HepG2 (cell line): ENCODE data around the gene RPS5. TPM values are rescaled to one million over a fixed set of nuclear protein-coding genes. Genes with fewer than 3 reads are reported as not detected.

ENCODE experiments used
- BCL3 ChIP-seq: sonication (generic); formaldehyde crosslinking; IDR thresholded peaks from 2 replicates; pipeline ENCODE4 v1.5.1; 2020; ENCODE audit warnings: mild to moderate bottlenecking, missing genetic modification reagents, moderate library complexity
- DDIT3 ChIP-seq: sonication (generic); formaldehyde crosslinking; IDR thresholded peaks from 2 replicates; pipeline ENCODE4 v1.4.0; 2020; ENCODE audit warnings: mild to moderate bottlenecking, missing genetic modification reagents
- GPBP1L1 ChIP-seq: sonication (generic); formaldehyde crosslinking; IDR thresholded peaks from 2 replicates; pipeline ENCODE4 v1.5.0; 2020; ENCODE audit warnings: mild to moderate bottlenecking, missing genetic modification reagents
- HMG20A ChIP-seq: IDR thresholded peaks from 2 replicates; pipeline ENCODE4 v1.6.1; 2016; ENCODE audit warnings: borderline replicate concordance
- HOXA3 ChIP-seq: sonication (generic); formaldehyde crosslinking; IDR thresholded peaks from 2 replicates; pipeline ENCODE4 v1.5.0; 2020; ENCODE audit warnings: missing genetic modification reagents
- HOXD1 ChIP-seq: sonication (generic); formaldehyde crosslinking; IDR thresholded peaks from 2 replicates; pipeline ENCODE4 v1.5.0; 2020; ENCODE audit warnings: missing genetic modification reagents
- MATR3 ChIP-seq: sonication (generic); formaldehyde crosslinking; IDR thresholded peaks from 2 replicates; pipeline ENCODE4 v1.4.0; 2020; ENCODE audit warnings: missing genetic modification reagents
- NR2C2 ChIP-seq: sonication (generic); formaldehyde crosslinking; IDR thresholded peaks from 2 replicates; pipeline ENCODE4 v1.4.0; 2020; ENCODE audit warnings: missing genetic modification reagents, mild to moderate bottlenecking, moderate library complexity, borderline replicate concordance
- RORA ChIP-seq: sonication (generic); formaldehyde crosslinking; IDR thresholded peaks from 2 replicates; pipeline ENCODE4 v1.5.0; 2020; ENCODE audit warnings: mild to moderate bottlenecking, missing genetic modification reagents, moderate library complexity
- SOX13 ChIP-seq, 3 experiments: fragments of 450-650 bp in 1 of 3; sonication (generic) in 1 of 3; formaldehyde crosslinking in 1 of 3; IDR thresholded peaks in 2 of 3; conservative IDR thresholded peaks in 1 of 3; 2 replicates each; pipeline versions ENCODE4 v1.5.0 to v1.6.1; 2016 to 2020; ENCODE audit warnings: antibody characterized with exemption in 1 of 3, mild to moderate bottlenecking in 1 of 3, missing compliant biosample characterization in 1 of 3, missing genetic modification reagents in 1 of 3, moderate library complexity in 1 of 3
- SSRP1 ChIP-seq: IDR thresholded peaks from 2 replicates; pipeline ENCODE4 v1.6.1; 2016; ENCODE audit warnings: control low read depth
- ZFP82 ChIP-seq: sonication (generic); formaldehyde crosslinking; IDR thresholded peaks from 2 replicates; pipeline ENCODE4 v1.5.1; 2020; ENCODE audit warnings: mild to moderate bottlenecking, missing genetic modification reagents, borderline replicate concordance
- ZNF101 ChIP-seq: sonication (generic); formaldehyde crosslinking; IDR thresholded peaks from 2 replicates; pipeline ENCODE4 v1.4.0; 2020; ENCODE audit warnings: mild to moderate bottlenecking, low read depth, missing genetic modification reagents, borderline replicate concordance
- ZNF225 ChIP-seq: sonication (generic); formaldehyde crosslinking; IDR thresholded peaks from 2 replicates; pipeline ENCODE4 v1.4.0; 2020; ENCODE audit warnings: mild to moderate bottlenecking, missing genetic modification reagents
- ZNF329 ChIP-seq: sonication (generic); formaldehyde crosslinking; IDR thresholded peaks from 2 replicates; pipeline ENCODE4 v1.9.0; 2021; ENCODE audit warnings: low read depth, mild to moderate bottlenecking, missing genetic modification reagents
- polyA plus RNA-seq, 8 experiments: library from polyadenylated mRNA; depleted of rRNA in 3 of 8; stranded (reverse) in 7 of 8; unstranded in 1 of 8; fragments of >200 nt; fragmentation: Illumina TruSeq in 4 of 8; extraction: Trizol in 4 of 8; gene quantifications; 2 replicates each; pipeline versions ENCODE4 v1.2.1 to v1.2.3, GENCODE V29; 2011 to 2016; ENCODE audit warnings: low read depth in 4 of 8, missing spikeins in 1 of 8, mixed read lengths in 1 of 8; ENCODE audit not compliant: insufficient read depth in 1 of 8
- total RNA-seq, 5 experiments: library from RNA; depleted of rRNA; stranded (reverse); fragments of >200 nt; fragmentation: Illumina TruSeq; extraction: Trizol; gene quantifications; 2 replicates each; pipeline ENCODE4 v1.2.3, GENCODE V29; 2016; ENCODE audit warnings: low read depth in 1 of 5
- TF ChIP-seq, protein P1 (sequence below): IDR thresholded peaks from 2 replicates; pipeline ENCODE4 v1.6.1; 2016; ENCODE audit warnings: low read depth, borderline replicate concordance
- TF ChIP-seq, protein P2 (sequence below): sonication (generic); formaldehyde crosslinking; IDR thresholded peaks from 2 replicates; pipeline ENCODE4 v1.8.0; 2022; ENCODE audit warnings: mild to moderate bottlenecking, missing genetic modification reagents, moderate library complexity
- TF ChIP-seq, protein P3 (sequence below): sonication (generic); formaldehyde crosslinking; IDR thresholded peaks from 2 replicates; pipeline ENCODE4 v1.4.0; 2020; ENCODE audit warnings: missing genetic modification reagents
- TF ChIP-seq, protein P4 (sequence below): sonication (generic); formaldehyde crosslinking; IDR thresholded peaks from 2 replicates; pipeline ENCODE4 v1.4.0; 2020; ENCODE audit warnings: missing genetic modification reagents, mild to moderate bottlenecking, borderline replicate concordance

RPS5 gene
- total and polyA plus RNA-seq, 2 of the 13 experiments (the other 11 are each of a cell fraction or from before 2014, with no cell fraction given): 1,544 to 4,408 TPM

DNA sequence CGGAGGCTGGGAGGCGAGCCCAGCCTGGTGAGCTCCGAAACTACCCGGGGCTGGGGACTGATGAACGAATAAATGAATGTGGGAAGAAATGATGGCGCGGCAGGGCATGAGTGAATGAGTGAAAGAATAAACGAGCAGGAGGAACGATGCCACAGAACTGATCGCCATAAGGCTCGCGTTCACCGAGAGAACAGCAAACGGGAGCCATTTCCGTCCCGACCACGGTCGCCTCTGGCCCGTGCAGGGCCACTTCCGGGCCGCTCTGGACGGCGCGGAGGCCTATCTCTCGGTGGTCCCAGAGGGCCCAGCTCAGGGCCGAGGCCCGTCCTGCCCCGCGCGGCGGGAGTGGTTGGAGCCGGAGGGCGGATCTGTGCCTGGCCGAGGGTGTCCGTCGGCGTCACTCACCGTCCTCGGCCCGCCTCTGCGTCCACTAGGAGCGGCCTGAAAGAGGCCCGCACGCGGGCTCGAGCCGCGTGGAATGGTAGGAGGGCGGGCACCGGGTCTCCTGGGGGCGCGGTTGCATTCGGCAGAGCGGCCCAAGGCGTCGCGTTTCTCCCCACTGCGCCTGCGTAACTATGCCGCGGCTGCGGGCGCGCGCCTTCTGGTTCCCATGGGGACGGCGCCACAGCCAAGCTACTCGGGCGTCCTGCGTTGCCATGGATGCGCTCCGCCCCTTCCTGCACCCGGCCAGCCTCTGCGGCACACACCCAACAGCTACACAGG lies 24.6 kb upstream of the RPS5 start, which contains the start of gene ZNF497 (continued):
- no peak for TF ChIP-seq SOX13 (IDR thresholded peaks at IDR 0.05)
- TF ChIP-seq SOX13 (CRISPR knock-in tag; conservative IDR thresholded peaks at IDR 0.05 in 1 of 2, IDR thresholded peaks at IDR 0.05 in 1 of 2): peak in 1 of 2 experiments; percentile 3; a peak in 1 of 4 replicates
- no peak for TF ChIP-seq ZNF101
- no peak for TF ChIP-seq MATR3
- TF ChIP-seq HOXA3 (CRISPR knock-in tag): peak; percentile 83
- TF ChIP-seq, protein P1, sequence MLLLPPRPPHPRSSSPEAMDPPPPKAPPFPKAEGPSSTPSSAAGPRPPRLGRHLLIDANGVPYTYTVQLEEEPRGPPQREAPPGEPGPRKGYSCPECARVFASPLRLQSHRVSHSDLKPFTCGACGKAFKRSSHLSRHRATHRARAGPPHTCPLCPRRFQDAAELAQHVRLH: peak; percentile 80; the same call in 1 of the 2 replicates
- no peak for TF ChIP-seq DDIT3 (CRISPR knock-in tag)
- TF ChIP-seq ZFP82: peak; percentile 64; the same call in 1 of the 2 replicates
- no peak for TF ChIP-seq GPBP1L1 (CRISPR knock-in tag)
- TF ChIP-seq, protein P2, sequence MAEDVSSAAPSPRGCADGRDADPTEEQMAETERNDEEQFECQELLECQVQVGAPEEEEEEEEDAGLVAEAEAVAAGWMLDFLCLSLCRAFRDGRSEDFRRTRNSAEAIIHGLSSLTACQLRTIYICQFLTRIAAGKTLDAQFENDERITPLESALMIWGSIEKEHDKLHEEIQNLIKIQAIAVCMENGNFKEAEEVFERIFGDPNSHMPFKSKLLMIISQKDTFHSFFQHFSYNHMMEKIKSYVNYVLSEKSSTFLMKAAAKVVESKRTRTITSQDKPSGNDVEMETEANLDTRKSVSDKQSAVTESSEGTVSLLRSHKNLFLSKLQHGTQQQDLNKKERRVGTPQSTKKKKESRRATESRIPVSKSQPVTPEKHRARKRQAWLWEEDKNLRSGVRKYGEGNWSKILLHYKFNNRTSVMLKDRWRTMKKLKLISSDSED (CRISPR knock-in tag): no peak
- TF ChIP-seq HMG20A (CRISPR knock-in tag): no peak
- no peak for TF ChIP-seq ZNF225 (CRISPR knock-in tag)
- TF ChIP-seq SSRP1 (CRISPR knock-in tag): no peak; the same call in 1 of the 2 replicates
- peak; percentile 86 for TF ChIP-seq NR2C2 (CRISPR knock-in tag)
- TF ChIP-seq BCL3 (CRISPR knock-in tag): no peak; the same call in none of the 2 replicates
- TF ChIP-seq, protein P3, sequence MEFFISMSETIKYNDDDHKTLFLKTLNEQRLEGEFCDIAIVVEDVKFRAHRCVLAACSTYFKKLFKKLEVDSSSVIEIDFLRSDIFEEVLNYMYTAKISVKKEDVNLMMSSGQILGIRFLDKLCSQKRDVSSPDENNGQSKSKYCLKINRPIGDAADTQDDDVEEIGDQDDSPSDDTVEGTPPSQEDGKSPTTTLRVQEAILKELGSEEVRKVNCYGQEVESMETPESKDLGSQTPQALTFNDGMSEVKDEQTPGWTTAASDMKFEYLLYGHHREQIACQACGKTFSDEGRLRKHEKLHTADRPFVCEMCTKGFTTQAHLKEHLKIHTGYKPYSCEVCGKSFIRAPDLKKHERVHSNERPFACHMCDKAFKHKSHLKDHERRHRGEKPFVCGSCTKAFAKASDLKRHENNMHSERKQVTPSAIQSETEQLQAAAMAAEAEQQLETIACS (CRISPR knock-in tag): peak; percentile 91
- TF ChIP-seq, protein P4, sequence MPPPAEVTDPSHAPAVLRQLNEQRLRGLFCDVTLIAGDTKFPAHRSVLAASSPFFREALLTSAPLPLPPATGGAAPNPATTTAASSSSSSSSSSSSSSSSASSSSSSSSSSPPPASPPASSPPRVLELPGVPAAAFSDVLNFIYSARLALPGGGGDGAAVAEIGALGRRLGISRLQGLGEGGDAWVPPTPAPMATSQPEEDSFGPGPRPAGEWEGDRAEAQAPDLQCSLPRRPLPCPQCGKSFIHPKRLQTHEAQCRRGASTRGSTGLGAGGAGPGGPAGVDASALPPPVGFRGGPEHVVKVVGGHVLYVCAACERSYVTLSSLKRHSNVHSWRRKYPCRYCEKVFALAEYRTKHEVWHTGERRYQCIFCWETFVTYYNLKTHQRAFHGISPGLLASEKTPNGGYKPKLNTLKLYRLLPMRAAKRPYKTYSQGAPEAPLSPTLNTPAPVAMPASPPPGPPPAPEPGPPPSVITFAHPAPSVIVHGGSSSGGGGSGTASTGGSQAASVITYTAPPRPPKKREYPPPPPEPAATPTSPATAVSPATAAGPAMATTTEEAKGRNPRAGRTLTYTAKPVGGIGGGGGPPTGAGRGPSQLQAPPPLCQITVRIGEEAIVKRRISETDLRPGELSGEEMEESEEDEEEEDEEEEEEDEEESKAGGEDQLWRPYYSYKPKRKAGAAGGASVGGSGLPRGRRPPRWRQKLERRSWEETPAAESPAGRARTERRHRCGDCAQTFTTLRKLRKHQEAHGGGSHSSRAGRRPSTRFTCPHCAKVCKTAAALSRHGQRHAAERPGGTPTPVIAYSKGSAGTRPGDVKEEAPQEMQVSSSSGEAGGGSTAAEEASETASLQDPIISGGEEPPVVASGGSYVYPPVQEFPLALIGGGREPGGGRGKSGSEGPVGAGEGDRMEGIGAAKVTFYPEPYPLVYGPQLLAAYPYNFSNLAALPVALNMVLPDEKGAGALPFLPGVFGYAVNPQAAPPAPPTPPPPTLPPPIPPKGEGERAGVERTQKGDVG (CRISPR knock-in tag): no peak
- TF ChIP-seq HOXD1 (CRISPR knock-in tag): no peak
- TF ChIP-seq ZNF329 (CRISPR knock-in tag): no peak
- TF ChIP-seq RORA (CRISPR knock-in tag): no peak
